WI38 (cell line): ENCODE measurements around the gene TEX36.

Experiments
- H3K4me3 ChIP-seq: 2 replicates; pipeline ENCODE4 v1.5.1; 2011; ENCODE audit warnings: low read depth, mild to moderate bottlenecking, control low read depth, low read length
- TF ChIP-seq, protein P1 (sequence below): IDR thresholded peaks from 2 replicates; pipeline ENCODE4 v1.5.1; 2012; ENCODE audit warnings: low read depth, mild to moderate bottlenecking, control low read depth, low read length

TEX36 gene

DNA sequence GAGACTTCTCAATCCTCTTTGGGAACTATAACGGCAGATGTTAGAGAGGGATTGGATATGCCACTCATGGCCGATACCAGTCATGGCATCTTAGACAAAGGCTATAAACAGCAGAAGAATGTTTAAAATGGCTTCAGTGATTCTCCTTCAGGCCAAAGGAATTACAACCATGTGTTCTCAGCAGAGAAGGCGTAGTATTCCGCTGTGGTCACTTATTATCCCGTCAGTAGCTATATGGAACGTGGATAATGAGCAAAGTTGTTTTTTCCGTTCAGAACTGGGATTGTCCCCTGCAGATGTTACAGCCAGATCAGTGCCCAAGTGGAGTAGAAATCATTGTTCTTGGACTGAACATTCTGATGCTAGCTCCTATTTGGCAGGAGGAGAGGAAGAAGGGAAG is 43.1 kb downstream of the TEX36 start:
- no peak overlapping the region for H3K4me3 ChIP-seq
- TF ChIP-seq, protein P1, sequence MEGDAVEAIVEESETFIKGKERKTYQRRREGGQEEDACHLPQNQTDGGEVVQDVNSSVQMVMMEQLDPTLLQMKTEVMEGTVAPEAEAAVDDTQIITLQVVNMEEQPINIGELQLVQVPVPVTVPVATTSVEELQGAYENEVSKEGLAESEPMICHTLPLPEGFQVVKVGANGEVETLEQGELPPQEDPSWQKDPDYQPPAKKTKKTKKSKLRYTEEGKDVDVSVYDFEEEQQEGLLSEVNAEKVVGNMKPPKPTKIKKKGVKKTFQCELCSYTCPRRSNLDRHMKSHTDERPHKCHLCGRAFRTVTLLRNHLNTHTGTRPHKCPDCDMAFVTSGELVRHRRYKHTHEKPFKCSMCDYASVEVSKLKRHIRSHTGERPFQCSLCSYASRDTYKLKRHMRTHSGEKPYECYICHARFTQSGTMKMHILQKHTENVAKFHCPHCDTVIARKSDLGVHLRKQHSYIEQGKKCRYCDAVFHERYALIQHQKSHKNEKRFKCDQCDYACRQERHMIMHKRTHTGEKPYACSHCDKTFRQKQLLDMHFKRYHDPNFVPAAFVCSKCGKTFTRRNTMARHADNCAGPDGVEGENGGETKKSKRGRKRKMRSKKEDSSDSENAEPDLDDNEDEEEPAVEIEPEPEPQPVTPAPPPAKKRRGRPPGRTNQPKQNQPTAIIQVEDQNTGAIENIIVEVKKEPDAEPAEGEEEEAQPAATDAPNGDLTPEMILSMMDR, result no peak

DNA sequence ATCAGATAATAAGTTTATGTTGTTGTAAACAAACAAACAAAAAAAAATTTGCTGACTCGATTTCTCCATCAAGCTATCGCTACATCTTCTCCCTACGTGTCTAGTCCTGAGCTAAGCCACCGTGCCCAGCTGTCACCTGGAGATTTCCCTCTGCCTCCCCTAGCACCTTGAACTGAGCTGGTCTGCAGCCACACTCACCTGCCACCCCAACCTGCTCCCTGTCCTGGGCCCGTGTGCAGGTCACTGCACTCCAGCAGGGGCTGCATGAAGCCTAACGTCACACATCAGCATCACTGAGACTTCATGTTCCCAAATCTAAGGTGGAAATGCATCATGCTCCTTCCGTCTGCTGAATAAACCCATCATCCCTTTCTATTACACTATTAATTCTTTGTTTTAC is 44.4 kb downstream of the TEX36 start:
- H3K4me3 ChIP-seq, result no peak overlapping the region
- TF ChIP-seq, protein P1, result no peak

DNA sequence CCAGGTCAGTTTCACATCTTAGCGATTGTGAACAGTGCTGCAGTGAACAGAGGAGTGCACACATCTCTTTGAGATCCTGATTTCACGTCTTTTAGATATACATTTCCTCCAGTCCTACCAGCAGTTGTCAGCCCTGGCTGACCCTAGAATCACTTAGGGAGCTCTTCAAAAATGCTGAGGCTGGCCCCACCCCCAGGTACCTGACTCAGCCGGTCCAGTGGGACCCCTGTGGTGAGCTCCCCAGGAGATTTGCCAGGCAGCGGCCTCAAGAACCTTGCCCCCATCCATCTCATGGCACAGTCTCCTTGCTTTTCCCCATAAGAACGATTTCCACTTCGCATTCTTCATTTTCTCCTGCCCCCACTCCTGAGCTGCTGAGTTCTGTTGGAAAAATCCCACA is 45.5 kb downstream of the TEX36 start:
- H3K4me3 ChIP-seq, result no peak overlapping the region
- TF ChIP-seq, protein P1, result no peak

GRCh38 chr10:125634606-125635005 is 48.4 kb downstream of the TEX36 start:
- TF ChIP-seq, protein P1, result no peak
- H3K4me3 ChIP-seq, result no peak overlapping the region

- TF ChIP-seq, protein P1, result no peak
- no peak overlapping the region for H3K4me3 ChIP-seq
Measured at GRCh38 chr10:125633517-125633999, 49.4 kb downstream of the TEX36 start.

- TF ChIP-seq, protein P1, result no peak
- no peak overlapping the region for H3K4me3 ChIP-seq
Measured at GRCh38 chr10:125631806-125632205, 51.2 kb downstream of the TEX36 start.

DNA sequence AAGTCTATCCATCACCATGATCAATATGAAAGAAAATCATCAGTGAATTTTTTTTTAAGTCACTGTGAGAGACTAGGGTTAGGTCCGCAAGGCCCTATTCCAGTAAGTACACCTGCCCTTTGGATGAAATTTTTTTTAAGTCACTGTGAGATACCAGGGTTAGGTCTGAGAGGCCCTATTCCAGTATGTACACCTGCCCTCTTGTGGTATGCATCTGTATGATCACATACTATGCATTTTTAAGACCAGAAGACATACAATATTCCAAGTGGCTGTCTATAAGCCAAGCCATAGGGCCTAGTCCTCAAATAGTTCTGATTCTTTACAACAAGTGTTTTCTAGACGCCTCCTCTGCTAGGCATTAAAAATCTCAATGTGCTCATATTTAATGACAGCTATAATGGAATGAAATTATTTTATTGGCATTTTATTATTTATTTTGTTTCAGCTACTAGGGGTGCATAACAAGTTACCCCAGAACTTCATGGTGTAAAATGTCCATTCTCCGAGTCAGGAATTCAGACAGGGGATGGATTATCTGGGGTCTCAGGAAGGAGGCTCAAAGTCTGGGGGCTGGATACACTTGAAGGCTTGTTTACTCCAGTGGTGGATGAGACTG is 53.1 kb downstream of the TEX36 start:
- H3K4me3 ChIP-seq, result no peak overlapping the region
- TF ChIP-seq, protein P1, result peak; percentile 18; the same call in 1 of the 2 replicates
